GM19324 (cell line): Measurements from ENCODE around the gene APLP2.
A peak's percentile ranks its signal among the peaks of the same experiment; 100 is the strongest.
"Not testable (repeated sequence)": the region's sequence is repeated elsewhere in the genome, so short reads cannot be mapped to it uniquely, and the experiment has no call there.

Experiments used
- ATAC-seq: cut with Tn5 transposase; IDR thresholded peaks from one replicate; pipeline ENCODE4 v1.9.1; 2021; ENCODE audit warnings: mild to moderate bottlenecking, moderate library complexity; ENCODE audit not compliant: unreplicated experiment, low FRiP score

APLP2 gene

GRCh38 chr11:130069659-130070108, at the start of gene APLP2:
Gene APLP2, plus strand, starts transcription at chr11:130069894. Its CDS starts 84 bp downstream, at chr11:130069978.
- peak; percentile 98 for ATAC-seq

- ATAC-seq = no peak
These were observed 49.4 kb upstream of the APLP2 start for GRCh38 chr11:130020323-130020722.

GRCh38 chr11:130021606-130022005, 48.1 kb upstream of the APLP2 start:
- ATAC-seq = not testable (repeated sequence)

GRCh38 chr11:130022799-130023198, 46.9 kb upstream of the APLP2 start:
- no peak for ATAC-seq

GRCh38 chr11:130023204-130023603, 46.5 kb upstream of the APLP2 start:
- peak; percentile 87 for ATAC-seq

- ATAC-seq = no peak
These were observed 45.3 kb upstream of the APLP2 start for GRCh38 chr11:130024361-130024760.

- no peak for ATAC-seq
These were observed 44.3 kb upstream of the APLP2 start for GRCh38 chr11:130025371-130025770.

GRCh38 chr11:130029137-130029536, 40.6 kb upstream of the APLP2 start:
- no peak for ATAC-seq

- ATAC-seq = no peak
These were observed 38.6 kb upstream of the APLP2 start for GRCh38 chr11:130031056-130031455.

GRCh38 chr11:130031945-130032344, 37.7 kb upstream of the APLP2 start:
- no peak for ATAC-seq

- ATAC-seq = no peak
These were observed 36.8 kb upstream of the APLP2 start for GRCh38 chr11:130032931-130033330.

- ATAC-seq = no peak
These were observed 35.5 kb upstream of the APLP2 start for GRCh38 chr11:130034236-130034635.

- ATAC-seq = no peak
These were observed 32.6 kb upstream of the APLP2 start for GRCh38 chr11:130037058-130037457.

- ATAC-seq = peak; percentile 54
These were observed 31.7 kb upstream of the APLP2 start for GRCh38 chr11:130037881-130038585.

- ATAC-seq = no peak
These were observed 29.3 kb upstream of the APLP2 start for GRCh38 chr11:130040281-130040940.

GRCh38 chr11:130042093-130042591, 27.6 kb upstream of the APLP2 start:
- no peak for ATAC-seq

- ATAC-seq = no peak
These were observed 26.1 kb upstream of the APLP2 start for GRCh38 chr11:130043575-130043974.

GRCh38 chr11:130047141-130047540, 22.6 kb upstream of the APLP2 start:
- no peak for ATAC-seq

GRCh38 chr11:130049328-130049771, 20.3 kb upstream of the APLP2 start:
- no peak for ATAC-seq

GRCh38 chr11:130050257-130050656, 19.4 kb upstream of the APLP2 start:
- ATAC-seq = no peak

- no peak for ATAC-seq
These were observed 18.6 kb upstream of the APLP2 start for GRCh38 chr11:130051082-130051481.

GRCh38 chr11:130052567-130052966, 17.1 kb upstream of the APLP2 start:
- no peak for ATAC-seq
